HG02623 (cell line): Measurements from ENCODE around the gene CDSN.

ENCODE experiments used
- ATAC-seq: cut with Tn5 transposase; IDR thresholded peaks from one replicate; pipeline ENCODE4 v1.9.1; 2021; ENCODE audit warnings: moderate library complexity; ENCODE audit not compliant: unreplicated experiment

The CDSN gene

GRCh38 chr6:31121131-31121790, 1.0 kb upstream of the CDSN start:
- no peak for ATAC-seq

GRCh38 chr6:31118178-31118577, 2.1 kb downstream of the CDSN start:
- ATAC-seq = no peak

- ATAC-seq = no peak
These were observed 3.4 kb downstream of the CDSN start for GRCh38 chr6:31116661-31117385.

DNA sequence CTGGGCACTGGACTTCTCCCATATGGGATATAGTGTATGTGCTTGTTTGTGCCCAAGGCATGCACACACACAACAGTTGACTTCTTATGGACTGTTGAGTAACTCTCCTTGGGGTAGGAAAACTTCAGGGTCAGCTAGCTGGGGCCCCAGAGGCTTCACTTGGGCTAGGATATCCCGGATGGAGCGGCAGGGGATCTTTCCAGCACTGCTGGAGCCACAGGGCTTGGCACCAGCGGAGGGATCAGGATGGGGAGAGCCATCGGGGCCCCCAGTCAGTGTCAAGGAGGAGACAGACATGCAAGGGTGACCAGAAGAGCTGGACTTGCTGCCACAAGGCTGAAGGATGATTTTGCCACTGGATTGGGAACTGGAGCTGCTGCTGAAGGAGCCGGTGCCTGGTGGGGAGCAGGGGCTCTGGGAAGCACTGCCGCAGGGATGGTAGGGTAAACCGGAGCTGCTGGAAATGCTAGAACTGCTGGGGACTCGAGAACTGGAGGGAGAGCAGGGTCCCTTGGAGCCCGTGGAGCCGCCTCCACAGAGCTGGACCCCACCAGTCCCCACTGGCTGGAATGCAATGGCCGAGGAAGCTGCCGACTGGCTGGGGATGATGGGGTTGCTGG, 4.2 kb downstream of the CDSN start:
- ATAC-seq = no peak

DNA sequence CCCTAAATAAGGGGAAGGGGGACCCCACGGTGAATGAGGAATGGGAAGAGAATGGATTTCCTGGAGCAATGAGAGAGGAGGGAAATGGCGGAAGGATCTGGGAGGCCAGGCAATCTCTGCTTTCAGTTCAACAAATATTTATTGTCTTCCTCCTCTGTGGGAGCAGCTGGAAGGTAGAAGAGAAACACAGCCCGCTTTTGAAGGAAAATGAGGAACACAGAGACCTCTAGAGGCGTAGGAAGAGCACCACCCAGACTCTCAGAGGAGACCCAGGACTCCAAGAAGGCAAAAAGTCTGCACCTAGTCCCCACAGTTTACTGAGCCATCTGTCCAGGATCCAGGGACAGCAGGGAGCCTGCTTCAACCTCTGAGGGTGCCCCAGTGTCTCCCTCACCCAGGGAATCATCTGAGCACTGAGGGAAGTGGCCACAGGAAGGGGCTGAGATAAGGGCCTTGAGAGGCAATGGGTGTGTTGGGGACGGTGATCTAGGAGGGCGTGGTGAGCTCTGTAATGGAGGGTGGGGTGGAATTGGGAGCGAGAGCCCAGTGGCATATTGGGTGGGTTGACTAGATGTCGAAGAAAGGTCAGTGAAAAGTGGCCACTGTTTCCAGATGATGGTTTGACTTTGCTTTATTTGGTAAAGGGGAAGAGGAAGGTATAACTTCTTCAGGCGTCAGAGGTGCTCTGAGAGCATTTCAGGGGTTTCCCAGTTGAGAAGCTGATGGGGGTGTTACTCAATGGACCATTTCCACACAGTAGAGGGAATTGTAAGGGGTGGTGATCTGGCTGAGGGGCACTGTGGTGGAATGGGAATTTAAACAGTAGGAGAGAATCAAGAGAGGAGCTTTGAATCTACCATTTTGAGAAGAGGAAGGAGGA, 5.0 kb downstream of the CDSN start:
- no peak for ATAC-seq

DNA sequence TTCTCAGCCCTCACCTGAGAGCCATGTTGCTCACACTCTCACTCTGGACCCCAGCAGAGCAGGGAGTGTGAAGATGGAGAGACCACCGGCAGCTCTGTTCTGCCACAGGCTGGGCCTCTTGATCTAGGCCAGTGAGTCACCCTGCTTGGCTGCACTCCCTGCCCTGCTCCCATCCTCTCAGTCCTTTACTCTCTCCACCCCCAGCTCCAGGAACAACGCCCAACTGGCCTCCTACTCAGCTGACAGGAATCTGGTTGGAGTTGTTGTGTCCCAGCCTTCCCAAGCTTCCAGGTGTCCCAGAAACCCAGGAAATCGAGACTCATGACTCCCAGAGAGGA, 5.7 kb downstream of the CDSN start, which contains the start of gene PSORS1C1:
TSS of gene PSORS1C1 (plus strand) at position 260 of the 338 bp plus-strand sequence. CDS start 14,833 bp downstream, outside the sequence.
- no peak for ATAC-seq

DNA sequence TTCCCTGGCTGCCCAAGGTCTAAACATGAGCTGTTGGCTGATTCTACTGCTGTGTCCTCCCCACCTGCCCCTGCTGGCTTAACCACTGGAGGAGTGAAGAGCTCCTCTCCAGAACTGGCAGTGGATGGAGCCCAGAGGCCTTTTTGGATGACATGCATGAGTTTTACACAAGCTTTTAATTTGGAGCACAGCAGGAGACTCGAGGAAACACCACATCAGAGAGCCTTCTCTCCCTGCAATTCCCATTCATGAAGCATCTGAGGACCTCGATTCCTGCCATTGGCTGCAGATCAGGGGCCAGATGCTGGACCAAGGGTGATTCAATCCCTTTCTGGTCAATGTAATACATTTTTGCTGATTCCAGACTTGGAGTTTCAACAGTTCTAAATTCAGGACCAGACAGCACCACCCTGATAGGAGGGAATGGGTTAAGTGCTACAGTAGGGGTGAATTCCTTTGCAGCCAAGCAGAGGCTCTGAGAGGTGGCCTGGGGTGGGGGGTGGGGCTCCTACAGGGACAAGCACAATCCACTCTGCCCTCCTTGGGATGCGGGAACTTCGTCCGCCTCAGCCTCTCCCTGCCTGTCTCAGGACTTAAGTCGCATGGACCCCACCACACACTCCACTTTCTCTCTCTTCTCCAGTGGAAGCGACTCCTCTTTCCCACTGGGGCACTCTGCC, 6.2 kb downstream of the CDSN start:
- ATAC-seq = no peak

GRCh38 chr6:31112478-31112877, 7.8 kb downstream of the CDSN start, which contains the start of gene C6orf15:
Gene C6orf15 (minus strand): TSS chr6:31112575. CDS start chr6:31112555, 20 bp downstream.
- ATAC-seq = no peak

GRCh38 chr6:31111712-31112111, 8.5 kb downstream of the CDSN start:
- no peak for ATAC-seq

GRCh38 chr6:31110825-31111582, 9.2 kb downstream of the CDSN start:
- ATAC-seq = no peak

DNA sequence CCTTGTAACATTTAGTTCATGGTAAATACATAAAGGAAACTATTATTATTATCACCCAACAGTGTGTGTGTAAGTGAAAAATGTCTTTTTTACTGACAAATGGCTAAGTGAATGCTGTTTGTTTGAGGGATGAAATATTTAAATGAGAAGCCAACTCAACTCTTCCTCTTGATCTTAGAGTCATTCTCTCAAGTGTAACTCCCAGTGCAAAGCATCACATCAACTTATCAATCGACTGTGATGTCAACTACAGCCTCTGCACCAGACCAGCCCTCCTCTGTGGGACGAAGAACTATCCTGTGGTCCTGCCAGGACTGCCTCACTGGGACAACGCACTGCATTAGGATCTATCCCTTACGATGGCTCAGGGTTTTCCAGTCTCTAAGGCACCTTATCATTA, 13.2 kb downstream of the CDSN start:
- ATAC-seq = no peak

- ATAC-seq = no peak
These were observed 17.1 kb downstream of the CDSN start for GRCh38 chr6:31103136-31103535.

DNA sequence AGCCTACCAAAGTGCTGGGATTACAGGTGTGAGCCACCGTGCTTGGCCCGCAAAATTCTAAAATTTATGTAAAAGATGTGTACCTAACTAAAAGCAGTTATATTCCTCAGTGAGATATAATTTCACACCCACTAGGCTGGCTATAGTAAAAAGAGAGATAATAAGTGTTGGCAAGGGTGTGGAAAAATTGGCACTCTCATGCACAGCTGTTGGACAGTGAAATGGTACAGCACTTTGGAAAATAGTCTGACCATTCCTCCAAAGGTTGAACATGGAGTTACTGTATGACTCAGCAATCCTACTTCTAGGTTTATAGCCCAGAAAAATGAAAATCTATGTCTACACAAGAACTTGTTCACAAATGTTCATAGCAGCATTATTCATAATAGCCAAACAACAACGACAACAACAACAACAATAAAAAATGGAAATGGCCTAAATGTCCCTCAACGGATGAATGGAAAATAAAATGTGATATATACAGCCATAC, 21.8 kb downstream of the CDSN start:
- ATAC-seq = no peak

GRCh38 chr6:31096656-31097055, 23.6 kb downstream of the CDSN start:
- no peak for ATAC-seq

- no peak for ATAC-seq
These were observed 24.0 kb downstream of the CDSN start for GRCh38 chr6:31096215-31096614.

DNA sequence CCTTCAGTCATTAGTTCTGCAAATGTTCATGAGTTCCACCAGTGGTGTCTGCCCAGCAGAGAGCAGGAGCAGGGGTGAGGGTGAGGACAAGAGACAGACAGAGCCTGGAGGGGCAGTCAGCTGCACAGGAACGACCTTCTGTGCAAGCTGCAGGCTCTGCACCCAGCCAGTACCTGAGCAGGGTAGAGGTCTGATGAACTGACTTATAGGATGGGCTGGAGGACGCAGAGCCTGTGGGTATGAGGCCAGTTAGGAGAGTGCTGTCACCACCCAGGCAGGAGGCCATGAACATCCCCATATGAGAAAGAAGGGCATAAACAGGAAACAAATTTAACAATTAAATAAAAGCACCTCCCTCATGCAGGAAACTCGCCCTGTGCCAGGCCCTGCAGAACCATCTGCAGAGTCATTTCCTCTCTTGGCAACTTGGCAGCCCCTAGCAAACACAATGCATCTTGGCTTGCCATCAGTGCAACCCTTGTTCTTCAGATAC, 25.8 kb downstream of the CDSN start:
- no peak for ATAC-seq

DNA sequence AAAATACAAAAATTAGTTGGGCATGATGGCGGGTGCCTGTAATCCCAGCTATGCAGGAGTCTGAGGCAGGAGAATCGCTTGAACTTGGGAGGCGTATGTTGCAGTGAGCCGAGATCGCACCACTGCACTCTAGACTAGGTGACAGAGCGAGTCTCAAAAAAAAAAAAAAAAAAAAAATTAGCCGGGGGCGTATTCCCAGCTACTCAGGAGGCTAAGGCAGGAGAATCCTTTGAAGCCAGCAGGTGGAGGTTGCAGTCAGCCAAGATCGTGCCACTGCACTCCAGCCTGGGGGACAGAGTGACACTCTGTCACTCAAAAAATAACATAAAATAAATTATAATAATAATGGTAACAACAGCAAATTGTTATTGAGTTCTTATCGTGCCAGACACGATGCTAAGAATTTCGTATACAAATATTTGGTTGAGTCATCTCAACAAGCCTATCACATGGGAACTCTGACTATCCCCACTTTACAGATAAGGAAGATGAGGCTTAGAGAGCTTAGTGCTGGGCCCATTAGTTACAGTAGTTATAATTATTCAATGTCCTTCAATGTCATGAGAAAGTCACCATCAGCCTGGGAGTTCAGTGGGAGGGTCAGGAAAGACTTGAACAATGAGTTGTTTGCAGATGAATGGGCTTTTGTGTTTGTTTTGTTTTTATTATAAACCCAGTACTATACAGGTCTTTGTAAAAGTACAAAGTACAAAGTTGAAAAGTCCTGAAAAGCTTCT, 27.3 kb downstream of the CDSN start:
- no peak for ATAC-seq

- no peak for ATAC-seq
These were observed 28.0 kb downstream of the CDSN start for GRCh38 chr6:31092238-31092637.

DNA sequence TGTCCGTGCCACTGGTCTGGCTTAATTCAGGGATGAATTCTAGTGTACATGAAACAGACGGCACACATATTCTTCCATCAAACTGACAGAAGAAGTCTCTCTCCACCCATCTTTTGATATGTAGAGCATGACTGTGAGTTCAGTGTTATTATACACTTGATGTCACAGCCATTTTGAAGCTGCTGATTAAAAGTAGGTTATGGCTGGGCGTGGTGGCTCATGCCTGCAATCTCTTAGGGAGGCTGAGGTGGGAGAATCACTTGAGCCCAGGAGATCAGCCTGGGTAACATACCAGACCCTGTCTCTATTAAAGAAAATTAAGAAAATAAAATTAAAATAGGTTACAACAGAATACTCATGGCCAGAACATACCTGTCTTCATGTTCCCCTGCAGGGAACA, 28.6 kb downstream of the CDSN start:
- no peak for ATAC-seq
